HG02852 (cell line): ENCODE data around the gene MRPS26.
"Not testable (repeated sequence)": the region's sequence is repeated elsewhere in the genome, so short reads cannot be mapped to it uniquely, and the experiment has no call there.

Experiments
- ATAC-seq: cut with Tn5 transposase; IDR thresholded peaks from one replicate; pipeline ENCODE4 v1.9.1; 2021; ENCODE audit warnings: mild to moderate bottlenecking, moderate library complexity; ENCODE audit not compliant: unreplicated experiment

Gene MRPS26

DNA sequence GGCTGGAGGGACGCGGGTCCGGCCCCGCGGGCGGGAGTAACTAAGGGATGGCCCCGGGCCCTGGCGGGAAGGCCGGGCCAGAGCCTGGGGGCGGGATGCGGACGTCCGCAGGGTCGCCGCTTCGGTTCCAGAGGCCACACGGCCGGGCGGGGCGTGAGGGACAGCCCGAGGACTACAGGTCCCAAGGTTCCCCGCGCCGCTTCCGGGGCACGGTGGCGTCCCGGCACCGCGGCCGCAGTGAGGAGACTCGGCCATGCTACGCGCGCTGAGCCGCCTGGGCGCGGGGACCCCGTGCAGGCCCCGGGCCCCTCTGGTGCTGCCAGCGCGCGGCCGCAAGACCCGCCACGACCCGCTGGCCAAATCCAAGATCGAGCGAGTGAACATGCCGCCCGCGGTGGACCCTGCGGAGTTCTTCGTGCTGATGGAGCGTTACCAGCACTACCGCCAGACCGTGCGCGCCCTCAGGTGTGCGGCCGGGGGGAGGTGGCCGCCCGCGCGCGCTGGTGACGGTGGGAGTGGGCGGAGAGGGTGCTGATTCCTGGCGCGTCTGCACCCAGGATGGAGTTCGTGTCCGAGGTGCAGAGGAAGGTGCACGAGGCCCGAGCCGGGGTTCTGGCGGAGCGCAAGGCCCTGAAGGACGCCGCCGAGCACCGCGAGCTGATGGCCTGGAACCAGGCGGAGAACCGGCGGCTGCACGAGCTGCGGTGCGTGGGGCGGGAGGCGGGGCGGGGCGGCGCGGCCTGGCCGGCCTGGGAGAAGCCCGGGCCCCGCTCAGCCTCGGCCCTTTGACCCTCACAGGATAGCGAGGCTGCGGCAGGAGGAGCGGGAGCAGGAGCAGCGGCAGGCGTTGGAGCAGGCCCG is at the start of gene MRPS26:
MRPS26 (plus strand) TSS at position 237 of the 861 bp plus-strand sequence; CDS start at position 254, 17 bp downstream.
- ATAC-seq: peak; percentile 89

DNA sequence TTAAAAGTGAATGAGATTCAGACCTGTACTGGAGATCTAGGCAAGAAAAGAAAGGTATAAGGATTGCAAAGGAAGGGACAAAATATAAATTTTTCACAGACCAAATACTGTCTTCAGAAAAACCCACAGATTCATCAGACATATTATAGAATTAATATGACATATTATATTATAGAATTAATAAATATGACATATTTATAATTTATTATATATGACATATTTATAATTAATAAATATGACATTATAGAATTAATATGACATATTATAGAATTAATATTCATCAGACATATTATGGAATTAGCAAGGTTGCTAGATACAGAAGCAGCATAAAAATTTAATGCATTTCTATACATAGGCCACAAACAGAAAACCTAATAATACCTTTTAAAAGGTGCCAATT is 47.1 kb upstream of the MRPS26 start:
- ATAC-seq: no peak

DNA sequence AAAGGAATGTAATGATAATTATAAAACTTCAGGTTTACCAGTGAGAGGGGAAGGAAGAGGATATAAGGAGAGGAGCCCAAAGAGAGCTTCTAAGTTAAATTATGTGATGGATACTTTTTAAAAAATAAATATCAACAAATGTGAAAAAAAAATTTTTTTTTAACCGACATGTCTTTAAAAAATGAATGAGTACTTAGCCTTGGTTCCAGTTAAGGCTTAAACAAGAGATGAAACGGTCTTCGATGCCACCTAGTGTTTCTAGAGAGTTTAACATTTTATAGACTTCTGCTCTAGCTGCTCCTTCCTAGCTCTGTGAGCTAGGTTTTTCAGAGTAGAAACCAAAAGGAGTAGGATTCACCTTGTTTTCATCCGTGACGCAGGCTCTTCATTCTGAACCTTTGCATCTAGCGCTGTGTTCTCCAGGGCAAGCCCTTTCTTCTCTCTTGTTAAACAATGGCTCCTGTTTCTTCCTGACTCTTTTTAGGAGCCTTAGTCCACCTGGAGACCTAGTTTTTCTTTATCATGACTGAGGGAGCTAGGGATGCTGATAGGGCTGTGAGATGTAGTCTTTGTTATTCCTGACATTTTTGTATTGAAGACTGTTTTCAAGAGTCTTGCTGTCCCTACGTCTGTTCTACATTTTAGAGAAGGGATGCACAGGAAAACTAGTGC is 44.9 kb upstream of the MRPS26 start:
- ATAC-seq: no peak

DNA sequence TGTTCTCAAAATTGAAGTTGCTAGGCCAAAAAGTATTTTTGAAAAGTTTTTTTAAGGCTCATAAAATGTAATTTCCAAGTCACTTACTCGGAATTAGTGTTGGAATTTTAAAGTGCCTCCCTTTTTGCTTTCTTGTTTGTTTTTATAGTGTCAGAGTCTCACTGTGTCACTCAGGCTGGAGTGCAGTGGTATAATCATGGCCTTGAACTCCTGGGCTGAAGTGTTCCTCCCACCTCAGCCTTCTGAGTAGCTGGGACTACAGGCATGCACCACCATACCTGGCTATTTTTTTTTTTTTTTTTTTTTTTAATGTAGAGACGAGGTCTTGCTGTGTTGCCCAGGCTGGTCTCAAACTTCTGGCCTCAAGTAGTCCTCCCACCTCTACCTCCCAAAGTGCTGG is 42.4 kb upstream of the MRPS26 start:
- ATAC-seq: no peak

DNA sequence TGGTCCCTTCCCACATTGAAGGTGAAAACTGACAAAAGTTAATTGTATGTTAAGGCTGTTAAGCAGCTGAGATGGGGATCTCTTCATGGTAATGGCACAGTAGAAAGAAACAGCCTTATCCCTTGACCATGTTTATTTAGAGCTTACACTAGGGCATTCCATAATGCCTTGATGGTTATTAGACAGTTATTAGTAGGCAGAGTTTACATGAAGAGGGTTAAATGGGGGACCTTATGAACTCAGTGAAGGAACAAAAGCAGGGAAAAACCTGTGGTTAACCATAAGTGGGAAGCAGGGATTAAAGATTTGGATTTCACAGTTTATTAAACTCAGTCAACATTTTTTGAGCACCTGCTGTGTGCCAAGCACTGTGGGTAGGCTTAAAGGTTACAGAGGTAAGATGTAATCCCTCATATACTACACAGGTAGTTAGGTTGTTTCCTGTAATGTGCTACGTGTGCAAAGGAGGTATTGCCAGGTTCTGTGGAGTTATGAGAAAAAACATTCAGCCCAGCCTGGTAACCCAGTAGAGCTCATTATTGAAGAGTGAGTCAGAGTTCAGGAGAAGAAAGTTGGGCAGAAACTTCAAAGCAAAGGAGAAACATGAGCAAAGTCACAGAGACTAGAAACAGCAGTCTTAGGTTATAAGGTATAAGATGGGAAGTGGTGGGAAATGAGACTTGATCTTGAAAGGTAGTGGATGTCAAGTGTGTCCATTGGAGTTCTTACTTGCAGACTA is 34.7 kb upstream of the MRPS26 start:
- no peak for ATAC-seq

DNA sequence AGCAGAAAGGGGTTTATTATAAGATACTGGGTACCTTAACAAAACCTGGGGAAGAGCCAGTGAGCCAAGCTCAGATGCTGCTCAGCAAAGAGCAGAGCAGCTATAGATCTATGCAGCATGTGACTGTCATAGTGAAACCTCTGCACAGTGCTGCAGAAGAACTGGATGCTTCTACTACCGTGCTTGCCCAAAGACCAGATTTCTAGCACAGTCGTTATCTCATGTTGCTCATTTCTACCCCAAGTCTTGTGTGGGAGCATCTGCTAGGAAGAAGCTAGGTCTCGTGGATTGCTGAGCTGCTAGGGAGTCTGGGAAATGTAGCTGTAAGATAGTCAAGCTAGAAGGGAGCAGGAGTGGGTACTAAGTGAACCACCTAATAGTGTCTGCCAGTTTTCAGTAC is 34.1 kb upstream of the MRPS26 start:
- no peak for ATAC-seq

DNA sequence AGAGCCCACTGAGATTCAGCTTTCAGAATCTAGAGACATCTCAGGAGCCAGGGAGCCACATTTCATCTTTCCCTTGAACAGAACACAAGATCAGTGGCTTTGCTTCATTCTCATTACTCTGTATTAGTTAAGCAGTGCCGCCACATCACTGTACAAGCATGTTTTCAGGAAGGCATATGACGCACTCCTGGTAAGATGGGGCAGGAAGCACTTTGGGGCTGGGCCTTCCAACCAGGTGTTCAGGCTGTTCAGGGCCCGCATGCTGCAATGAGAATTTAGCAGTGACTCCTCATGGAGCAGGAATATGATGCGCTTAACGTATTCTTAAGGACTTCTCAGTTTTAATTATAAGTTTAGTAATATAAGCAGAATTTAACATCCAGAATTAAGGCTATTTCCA is 32.1 kb upstream of the MRPS26 start:
- ATAC-seq: no peak

DNA sequence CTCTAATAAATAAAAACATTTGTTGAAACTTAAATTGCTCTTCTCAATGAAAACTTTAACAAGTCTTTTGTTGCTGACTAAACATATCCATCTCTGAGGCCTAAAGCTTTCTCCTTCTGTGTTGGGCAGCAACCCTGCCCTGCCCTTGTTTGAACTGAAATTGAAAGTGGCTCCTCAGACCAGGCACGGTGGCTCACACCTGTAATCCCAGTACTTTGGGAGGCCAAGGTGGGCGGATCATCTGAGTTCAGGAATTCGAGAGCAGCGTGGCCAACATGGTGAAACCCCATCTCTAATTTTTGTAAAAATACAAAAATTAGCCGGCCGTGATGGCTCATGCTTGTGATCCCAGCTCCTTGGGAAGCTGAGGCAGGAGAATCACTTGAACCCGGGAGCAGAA is 31.7 kb upstream of the MRPS26 start:
- no peak for ATAC-seq

DNA sequence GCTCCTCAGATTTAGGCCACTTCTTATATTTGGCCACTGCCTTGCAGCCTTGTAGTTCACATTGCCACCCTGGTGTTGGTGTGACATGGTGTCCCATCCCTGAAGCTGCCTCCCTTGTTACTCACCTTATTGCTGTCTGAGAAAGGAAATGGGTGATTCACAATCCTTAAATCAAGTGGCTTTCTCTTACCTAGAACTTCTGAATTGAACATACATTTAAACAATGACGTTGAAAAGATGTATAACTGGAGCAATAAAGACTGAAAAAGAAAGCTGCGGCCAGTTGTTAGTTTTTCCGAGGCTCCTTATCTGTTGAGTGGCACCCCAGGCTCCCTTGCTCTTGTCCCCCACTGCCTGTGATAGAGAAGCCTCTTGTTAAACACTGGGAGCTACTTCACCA is 31.2 kb upstream of the MRPS26 start:
- no peak for ATAC-seq

DNA sequence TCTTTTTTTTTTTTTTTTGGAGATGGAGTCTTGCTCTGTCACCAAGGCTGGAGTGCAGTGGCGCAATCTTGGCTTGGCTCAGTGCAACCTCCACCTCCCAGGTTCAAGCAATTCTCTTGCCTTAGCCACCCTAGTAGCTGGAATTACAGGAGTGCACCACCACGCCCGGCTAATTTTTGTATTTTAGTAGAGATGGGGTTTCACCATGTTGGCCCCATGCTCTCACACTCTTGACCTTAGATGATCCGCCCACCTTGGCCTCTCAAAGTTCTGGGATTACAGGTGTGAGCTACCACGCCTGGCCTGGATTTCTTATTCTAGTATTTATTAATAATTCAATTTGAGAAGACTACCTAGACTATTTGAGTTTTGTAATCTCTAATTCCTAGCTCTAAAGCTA is 30.6 kb upstream of the MRPS26 start:
- not testable (repeated sequence) for ATAC-seq

DNA sequence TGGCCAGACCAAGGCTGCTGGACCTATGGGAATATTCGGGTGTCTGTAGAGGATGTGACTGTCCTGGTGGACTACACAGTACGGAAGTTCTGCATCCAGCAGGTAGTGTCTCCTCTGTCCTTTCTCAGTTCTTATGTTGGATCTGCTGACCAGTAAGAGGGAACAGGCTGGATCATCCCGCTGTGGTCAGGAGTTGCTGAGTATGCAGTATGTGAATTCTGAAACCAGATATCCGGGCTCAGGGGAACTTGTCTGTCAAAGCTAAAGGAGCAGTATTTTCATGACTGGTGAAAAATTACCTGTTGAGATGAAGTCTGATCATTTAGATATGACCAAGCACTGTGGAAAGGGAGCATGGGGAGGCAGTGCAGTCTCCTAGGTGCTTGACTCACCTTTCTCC is 24.5 kb upstream of the MRPS26 start:
- ATAC-seq: no peak

DNA sequence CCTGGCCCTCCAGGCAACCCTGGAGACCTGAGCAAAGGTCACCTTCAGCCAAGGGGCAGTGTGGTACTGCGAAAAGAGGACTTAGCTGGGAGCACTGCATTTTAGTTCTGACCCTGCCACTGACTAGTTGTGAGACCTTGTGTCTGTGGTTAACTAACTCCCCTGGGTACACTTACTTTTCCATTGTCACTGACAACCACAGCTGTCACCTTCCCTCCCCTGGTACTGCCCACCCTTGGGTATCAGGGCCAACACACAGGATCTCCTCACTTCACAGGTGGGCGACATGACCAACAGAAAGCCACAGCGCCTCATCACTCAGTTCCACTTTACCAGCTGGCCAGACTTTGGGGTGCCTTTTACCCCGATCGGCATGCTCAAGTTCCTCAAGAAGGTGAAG is 24.1 kb upstream of the MRPS26 start:
- ATAC-seq: no peak

DNA sequence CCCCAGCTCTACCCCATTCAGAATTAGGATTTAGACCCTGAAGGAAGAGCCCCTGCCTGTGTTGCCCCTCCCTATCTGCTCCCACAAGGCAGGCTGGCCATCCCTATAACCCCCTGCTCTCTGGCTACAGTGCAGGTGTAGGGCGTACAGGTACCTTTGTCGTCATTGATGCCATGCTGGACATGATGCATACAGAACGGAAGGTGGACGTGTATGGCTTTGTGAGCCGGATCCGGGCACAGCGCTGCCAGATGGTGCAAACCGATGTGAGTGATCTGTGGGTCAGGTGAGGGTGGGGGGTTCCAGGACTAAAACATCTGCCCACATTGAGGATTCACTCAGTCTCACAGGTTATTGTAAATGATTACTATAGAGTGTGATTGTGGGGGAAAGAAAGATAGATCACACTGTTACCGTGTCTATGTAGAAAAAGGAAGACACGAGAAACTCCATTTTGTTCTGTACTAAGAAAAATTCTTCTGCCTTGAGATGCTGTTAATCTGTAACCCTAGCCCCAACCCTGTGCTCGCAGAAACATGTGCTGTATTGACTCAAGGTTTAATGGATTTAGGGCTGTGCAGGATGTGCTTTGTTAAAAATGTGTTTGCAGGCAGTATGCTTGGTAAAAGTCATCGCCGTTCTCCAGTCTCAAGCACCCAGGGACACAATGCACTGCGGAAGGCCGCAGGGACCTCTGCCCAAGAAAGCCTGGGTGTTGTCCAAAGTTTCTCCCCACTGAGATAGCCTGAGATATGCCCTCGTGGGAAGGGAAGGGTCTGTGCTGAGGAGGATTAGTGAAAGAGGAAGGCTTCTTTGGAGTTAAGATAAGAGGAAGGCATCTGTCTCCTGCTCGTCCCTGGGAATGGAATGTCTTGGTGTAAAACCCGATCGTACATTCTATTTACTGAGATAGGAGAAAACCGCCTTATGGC is 23.0 kb upstream of the MRPS26 start:
- ATAC-seq: not testable (repeated sequence)

DNA sequence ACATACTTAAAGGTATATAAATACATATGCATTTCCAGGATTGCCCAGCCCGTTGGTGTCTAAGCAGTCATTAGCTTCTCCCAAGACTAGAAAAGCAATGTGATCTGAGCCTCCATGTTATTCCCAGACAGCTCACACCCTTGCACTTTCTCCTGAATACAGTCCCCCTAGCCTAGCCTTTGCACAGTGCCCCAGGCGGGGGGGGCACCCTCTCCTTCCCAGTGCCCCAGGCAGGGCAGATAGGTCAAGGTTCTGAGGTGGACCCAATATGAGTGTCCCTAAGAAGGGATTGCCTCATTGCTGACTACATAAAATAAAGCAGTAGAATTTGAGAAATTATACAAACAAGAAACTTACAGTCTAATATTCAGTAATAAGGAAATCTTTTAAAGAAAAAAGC is 17.9 kb upstream of the MRPS26 start:
- ATAC-seq: no peak

DNA sequence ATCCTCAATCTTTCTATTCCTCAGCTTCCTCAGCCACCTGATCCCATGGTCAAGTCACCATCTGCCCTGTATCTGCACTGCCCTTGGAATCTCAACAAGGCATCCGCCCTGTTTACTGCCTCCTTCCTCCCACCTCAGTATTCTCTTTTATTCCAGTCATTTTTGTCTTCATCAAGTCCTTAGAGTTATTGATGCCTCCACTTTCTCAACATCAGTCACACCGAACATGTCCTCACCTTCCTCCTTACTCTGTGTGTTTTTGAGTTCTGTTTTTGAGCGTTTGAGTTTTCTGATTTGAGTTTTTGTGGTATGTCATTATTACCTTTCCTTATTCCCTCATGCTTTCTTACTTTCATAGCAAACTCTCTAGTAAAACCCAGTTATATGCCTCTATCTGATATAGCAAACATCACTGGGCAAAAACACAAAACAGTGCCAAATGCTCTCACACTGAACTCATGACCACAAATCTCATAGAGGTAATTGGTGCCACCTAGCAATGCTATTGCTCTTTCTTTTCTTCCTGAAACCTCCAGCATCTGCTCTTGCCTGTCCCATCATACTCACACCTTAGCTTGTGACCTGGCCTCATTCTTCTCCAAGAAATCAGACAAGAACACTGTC is 14.2 kb upstream of the MRPS26 start:
- ATAC-seq: no peak

DNA sequence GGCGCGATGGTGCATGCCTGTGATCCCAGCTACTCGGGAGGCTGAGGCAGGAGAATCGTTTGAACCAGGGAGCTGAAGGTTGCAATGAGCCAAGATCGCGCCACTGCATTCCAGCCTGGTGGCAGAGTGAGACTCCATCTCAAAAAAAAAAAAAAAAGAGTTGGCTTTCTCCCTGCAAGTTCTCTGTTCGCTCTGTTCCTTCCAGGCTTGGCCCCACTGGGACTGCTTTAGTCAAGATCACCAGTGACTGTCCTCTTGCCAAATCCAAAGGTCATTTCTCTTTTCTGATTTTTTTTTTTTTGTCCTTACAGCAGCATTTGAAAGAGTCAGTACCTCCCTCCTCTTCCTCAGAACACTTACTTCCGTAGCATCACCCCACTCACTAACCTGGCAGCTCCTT is 13.2 kb upstream of the MRPS26 start:
- no peak for ATAC-seq

DNA sequence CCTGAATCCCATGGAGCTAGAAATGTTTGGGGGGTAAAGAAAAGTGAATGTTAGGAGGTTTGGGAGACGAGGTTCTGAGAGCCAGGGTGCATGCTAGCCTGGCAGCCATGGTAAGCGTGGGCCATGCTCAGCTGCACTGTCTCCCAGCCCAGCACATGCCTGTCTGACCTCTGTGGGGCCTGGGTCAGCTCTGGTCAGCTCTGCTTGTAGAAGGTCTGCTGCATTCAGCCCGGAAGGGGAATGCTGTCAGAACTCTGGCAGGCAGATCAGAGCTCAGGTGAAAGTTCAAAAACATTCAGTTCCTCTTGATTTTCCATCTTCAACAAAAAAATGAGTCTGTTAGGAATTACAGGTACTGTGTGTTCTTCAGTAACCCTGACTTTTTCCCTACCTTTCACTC is 8.2 kb upstream of the MRPS26 start:
- ATAC-seq: no peak

DNA sequence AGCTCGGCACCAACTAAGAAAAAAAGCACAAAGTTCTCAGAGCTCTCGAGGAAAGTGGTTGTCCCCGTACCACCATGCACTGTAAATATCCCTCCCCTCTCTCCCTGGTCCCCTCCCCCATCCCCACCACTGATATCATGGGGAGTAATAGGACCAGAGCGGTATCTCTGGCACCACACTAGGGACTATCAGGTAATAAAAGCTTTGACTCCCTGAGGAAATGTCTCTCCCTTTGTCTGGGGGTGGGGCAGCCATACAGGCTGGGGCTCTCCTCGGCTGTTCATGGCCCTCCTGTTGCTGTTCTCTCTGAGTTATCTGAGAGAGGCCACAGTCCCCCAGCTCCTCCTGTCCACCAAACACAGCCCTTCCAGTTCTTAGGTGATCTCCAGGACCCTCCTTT is 7.4 kb upstream of the MRPS26 start:
- ATAC-seq: no peak

DNA sequence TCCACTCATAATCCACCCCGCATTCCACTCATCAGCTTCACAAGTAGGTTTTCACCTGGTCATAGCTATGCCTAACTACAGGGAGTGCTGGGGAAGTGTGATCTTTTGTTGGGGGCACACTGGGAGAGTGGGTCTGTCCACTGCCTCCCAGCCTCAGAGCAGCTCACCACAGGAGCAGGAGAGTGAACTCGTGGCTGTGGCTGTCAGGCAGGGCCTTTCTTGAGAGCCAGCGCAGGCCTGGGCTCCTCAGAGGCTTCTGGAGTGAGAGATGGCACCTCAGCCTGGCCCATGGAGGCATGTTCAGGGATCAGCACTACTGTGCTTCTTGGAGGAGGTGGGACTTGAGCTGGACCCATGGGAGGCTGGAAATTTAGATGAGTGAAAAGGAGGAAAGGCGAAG is 6.4 kb upstream of the MRPS26 start:
- ATAC-seq: no peak

DNA sequence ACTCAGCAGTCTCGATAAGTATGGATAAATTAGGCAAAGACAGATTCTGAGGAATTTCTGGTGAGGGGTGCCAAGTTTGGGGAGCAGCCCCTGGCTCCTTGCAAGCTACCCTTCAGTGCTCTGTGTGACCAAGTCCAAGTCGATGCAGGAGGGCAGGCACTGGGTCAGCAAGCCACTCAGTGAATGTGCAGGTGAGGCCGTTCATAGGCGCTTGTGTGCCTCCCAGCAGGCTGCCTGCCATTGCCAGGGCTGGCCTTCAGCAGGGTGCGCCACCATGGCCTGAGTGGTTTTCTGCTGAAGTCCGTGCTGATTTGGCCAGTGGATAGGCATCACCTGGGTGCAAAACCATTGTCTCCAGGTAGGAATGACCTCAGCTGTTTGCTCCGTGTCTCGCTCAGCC is 5.8 kb upstream of the MRPS26 start:
- ATAC-seq: no peak
